HG02981 (cell line): ENCODE results near the gene UBXN1.

Experiments used
- ATAC-seq: cut with Tn5 transposase; IDR thresholded peaks from one replicate; pipeline ENCODE4 v1.9.1; 2021; ENCODE audit warnings: mild to moderate bottlenecking, moderate library complexity; ENCODE audit not compliant: unreplicated experiment

Gene UBXN1

GRCh38 chr11:62678770-62679696 lies at the start of gene UBXN1:
UBXN1 (minus strand) TSS chr11:62679073; CDS start chr11:62678923, 150 bp downstream.
- peak; percentile 74 for ATAC-seq

- no peak for ATAC-seq
Measured at GRCh38 chr11:62728171-62728988, 49.5 kb upstream of the UBXN1 start, which contains the start of gene TTC9C. TTC9C (plus strand) TSS chr11:62728486; CDS start chr11:62728849, 363 bp downstream.

- ATAC-seq = peak; percentile 38
Measured at GRCh38 chr11:62727872-62728170, 48.9 kb upstream of the UBXN1 start.

- peak; percentile 65 for ATAC-seq
Measured at GRCh38 chr11:62727165-62727871, 48.4 kb upstream of the UBXN1 start, which contains the start of gene HNRNPUL2. HNRNPUL2 (minus strand) TSS chr11:62727457; CDS start chr11:62727156, 301 bp downstream.

- ATAC-seq = no peak
Measured at GRCh38 chr11:62726915-62727164, 48.0 kb upstream of the UBXN1 start.

GRCh38 chr11:62726156-62726914 lies 47.5 kb upstream of the UBXN1 start:
- peak; percentile 2 for ATAC-seq

- ATAC-seq = no peak
Measured at GRCh38 chr11:62725646-62726045, 46.8 kb upstream of the UBXN1 start.

- no peak for ATAC-seq
Measured at GRCh38 chr11:62724171-62724570, 45.3 kb upstream of the UBXN1 start.

GRCh38 chr11:62721994-62722393 lies 43.1 kb upstream of the UBXN1 start:
- no peak for ATAC-seq

- no peak for ATAC-seq
Measured at GRCh38 chr11:62719302-62719978, 40.6 kb upstream of the UBXN1 start.

- ATAC-seq = no peak
Measured at GRCh38 chr11:62716816-62717215, 37.9 kb upstream of the UBXN1 start.

- no peak for ATAC-seq
Measured at GRCh38 chr11:62716206-62716605, 37.3 kb upstream of the UBXN1 start.

- ATAC-seq = no peak
Measured at GRCh38 chr11:62715150-62716130, 36.6 kb upstream of the UBXN1 start.

GRCh38 chr11:62713343-62713742 lies 34.5 kb upstream of the UBXN1 start:
- no peak for ATAC-seq

- ATAC-seq = no peak
Measured at GRCh38 chr11:62712861-62713260, 34.0 kb upstream of the UBXN1 start.

- no peak for ATAC-seq
Measured at GRCh38 chr11:62712276-62712812, 33.5 kb upstream of the UBXN1 start.

GRCh38 chr11:62710001-62710345 lies 31.1 kb upstream of the UBXN1 start:
- no peak for ATAC-seq

GRCh38 chr11:62709247-62710000 lies 30.6 kb upstream of the UBXN1 start:
- peak; percentile 62 for ATAC-seq
